BJ (cell line): ENCODE results near the gene GSG1L. TPM values are rescaled to one million over a fixed set of nuclear protein-coding genes. Genes with fewer than 3 reads are reported as not detected.

Experiments
- CTCF ChIA-PET: fragments of 350-600 bp; formaldehyde crosslinking; extraction: SDS; loops from one replicate; lab custom pipeline; 2021; ENCODE audit warnings: antibody characterized with exemption, inconsistent platforms; lab: Yijun Ruan, JAX
- POLR2A ChIA-PET: fragments of 300-600 bp; sonication (Branson Sonifier 250); formaldehyde crosslinking; extraction: SDS; loops from one replicate; lab custom pipeline; 2021; ENCODE audit warnings: antibody characterized with exemption; lab: Charles Lee
- DNase-seq: peaks from one replicate; pipeline ENCODE4 v3.0.0-alpha.2; 2011; ENCODE audit warnings: low read depth
- H3K27me3 ChIP-seq: 2 replicates; pipeline ENCODE4 v1.6.0; 2011; ENCODE audit warnings: low read length; ENCODE audit not compliant: control insufficient read depth, insufficient read depth
- H3K36me3 ChIP-seq: 2 replicates; pipeline ENCODE4 v1.5.1; 2011; ENCODE audit warnings: low read length; ENCODE audit not compliant: control insufficient read depth, insufficient read depth
- H3K4me3 ChIP-seq: 2 replicates; pipeline ENCODE4 v1.5.1; 2011; ENCODE audit warnings: low read depth, mild to moderate bottlenecking, control low read depth, low read length
- CTCF ChIP-seq: IDR thresholded peaks from 2 replicates; pipeline ENCODE4 v1.5.1; 2011; ENCODE audit warnings: low read depth, mild to moderate bottlenecking, control low read depth, inconsistent platforms, low read length, moderate library complexity; ENCODE audit not compliant: insufficient read depth
- polyA plus RNA-seq: library from polyadenylated mRNA; depleted of rRNA; stranded (reverse); fragments of >200 nt; gene quantifications from 2 replicates; pipeline ENCODE4 v1.2.3, GENCODE V29; 2011

The GSG1L gene
- polyA plus RNA-seq, 1 experiment: not detected

GRCh38 chr16:28052274-28053128, 11.0 kb downstream of the GSG1L start:
- ChIA-PET CTCF (no interaction called here), POLR2A (no interaction called here)
- no peak for DNase-seq
- H3K4me3 ChIP-seq: no peak overlapping the region
- peaks cover 6% of the 10 kb centered on the region for H3K27me3 ChIP-seq
- TF ChIP-seq CTCF: no peak
- no peaks in the 10 kb centered on the region for H3K36me3 ChIP-seq

GRCh38 chr16:28051486-28051885, 12.0 kb downstream of the GSG1L start:
- CTCF ChIA-PET: no interaction called here
- TF ChIP-seq CTCF: no peak

GRCh38 chr16:28042811-28043210, 20.7 kb downstream of the GSG1L start:
- Histone ChIP-seq H3K27me3 (no peaks in the 10 kb centered on the region), H3K36me3 (no peaks in the 10 kb centered on the region), H3K4me3 (no peak overlapping the region)
- TF ChIP-seq CTCF: no peak
- CTCF ChIA-PET: no interaction called here
- DNase-seq: no peak
- POLR2A ChIA-PET: no interaction called here

More at GRCh38 chr16:28051486-28051885, 12.0 kb downstream of the GSG1L start:
- no peak for DNase-seq
- POLR2A ChIA-PET: no interaction called here
- Histone ChIP-seq H3K27me3 (peaks cover 6% of the 10 kb centered on the region), H3K36me3 (no peaks in the 10 kb centered on the region), H3K4me3 (no peak overlapping the region)

DNA sequence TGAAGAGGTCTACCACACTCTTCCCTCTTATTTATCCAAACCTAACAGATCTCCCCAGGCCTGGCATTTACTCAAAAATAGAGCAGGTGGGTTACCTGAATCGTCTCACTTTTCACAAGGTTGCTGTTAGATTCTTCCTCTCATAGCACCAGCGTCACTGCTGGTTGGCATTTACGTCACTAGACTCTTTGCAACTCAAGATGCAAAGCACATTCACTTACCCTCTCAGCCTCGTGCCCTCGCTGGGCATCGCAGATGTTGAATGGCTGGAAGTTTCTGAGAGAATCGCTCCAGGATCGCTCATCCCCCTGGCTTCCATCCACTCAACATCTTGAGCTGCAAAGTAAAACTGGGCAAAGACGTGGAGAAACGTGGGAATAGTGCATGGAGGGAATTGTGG, 21.9 kb downstream of the GSG1L start:
- Histone ChIP-seq H3K4me3 (no peak overlapping the region), H3K36me3 (no peaks in the 10 kb centered on the region), H3K27me3 (no peaks in the 10 kb centered on the region)
- DNase-seq: no peak
- POLR2A ChIA-PET: no interaction called here
- TF ChIP-seq CTCF: no peak
- CTCF ChIA-PET: no interaction called here

- no peak for TF ChIP-seq CTCF
- POLR2A ChIA-PET: no interaction called here
- H3K27me3 ChIP-seq: peaks cover 2% of the 10 kb centered on the region; the same call in 1 of the 2 replicates
- H3K4me3 ChIP-seq: no peak overlapping the region
- no peak for DNase-seq
- CTCF ChIA-PET: no interaction called here
- H3K36me3 ChIP-seq: no peaks in the 10 kb centered on the region
These were observed 23.5 kb downstream of the GSG1L start for GRCh38 chr16:28040039-28040438.
